Loucy (cell line): Measurements from ENCODE around the gene PLK3.
"Not testable (repeated sequence)": the region's sequence is repeated elsewhere in the genome, so short reads cannot be mapped to it uniquely, and the experiment has no call there.

Experiments
- H2AFZ ChIP-seq: fragments of 200-600 bp; sonication (generic); 2 replicates; pipeline ENCODE4 v1.6.0; 2016; ENCODE audit warnings: antibody characterized with exemption, mild to moderate bottlenecking, low read length, moderate library complexity
- H3F3A ChIP-seq: fragments of 200-600 bp; 2 replicates; pipeline ENCODE4 v1.6.0; 2016; ENCODE audit warnings: antibody characterized with exemption, low read depth, mild to moderate bottlenecking
- H3K27me3 ChIP-seq: fragments of 200-600 bp; sonication (generic); 2 replicates; pipeline ENCODE4 v1.6.1; 2014; ENCODE audit warnings: low read length, mild to moderate bottlenecking; ENCODE audit not compliant: insufficient read depth, poor library complexity, severe bottlenecking
- H3K36me3 ChIP-seq: fragments of 200-600 bp; sonication (generic); 2 replicates; pipeline ENCODE4 v1.6.1; 2016; ENCODE audit warnings: low read length; ENCODE audit not compliant: insufficient read depth
- H3K4me1 ChIP-seq: fragments of 200-600 bp; sonication (generic); 2 replicates; pipeline ENCODE4 v1.5.1; 2014; ENCODE audit warnings: low read length, mild to moderate bottlenecking; ENCODE audit not compliant: insufficient read depth, poor library complexity, severe bottlenecking
- H3K4me2 ChIP-seq: fragments of 200-600 bp; sonication (generic); 2 replicates; pipeline ENCODE4 v1.6.0; 2014; ENCODE audit warnings: antibody characterized with exemption, low read length, low read depth, mild to moderate bottlenecking; ENCODE audit not compliant: poor library complexity, severe bottlenecking
- H3K4me3 ChIP-seq: fragments of 200-600 bp; sonication (generic); 2 replicates; pipeline ENCODE4 v1.5.1; 2014; ENCODE audit warnings: low read length, mild to moderate bottlenecking, mixed read lengths; ENCODE audit not compliant: poor library complexity, severe bottlenecking
- H3K79me2 ChIP-seq: fragments of 200-600 bp; sonication (generic); 2 replicates; pipeline ENCODE4 v1.6.1; 2014; ENCODE audit warnings: low read length; ENCODE audit not compliant: insufficient read depth
- H3K9ac ChIP-seq: fragments of 200-600 bp; sonication (generic); 2 replicates; pipeline ENCODE4 v1.6.0; 2014; ENCODE audit warnings: mild to moderate bottlenecking, low read depth, low read length, moderate library complexity; ENCODE audit not compliant: poor library complexity, severe bottlenecking
- H3K9me2 ChIP-seq: fragments of 200-600 bp; sonication (generic); replicated peaks from 2 replicates; pipeline ENCODE4 v1.6.1; 2016; ENCODE audit warnings: low read depth, low read length, mixed read lengths
- H3K9me3 ChIP-seq: fragments of 200-600 bp; sonication (generic); 2 replicates; pipeline ENCODE4 v1.6.1; 2014; ENCODE audit warnings: mild to moderate bottlenecking, antibody characterized with exemption, low read length, low read depth; ENCODE audit not compliant: insufficient read depth
- H4K20me1 ChIP-seq: fragments of 200-600 bp; sonication (generic); 2 replicates; pipeline ENCODE4 v1.6.0; 2014; ENCODE audit warnings: antibody characterized with exemption, low read length, mild to moderate bottlenecking; ENCODE audit not compliant: insufficient read depth, poor library complexity, severe bottlenecking
- EZH2phosphoT487 ChIP-seq: fragments of 200-600 bp; IDR thresholded peaks from 2 replicates; pipeline ENCODE4 v1.6.1; 2018; ENCODE audit warnings: antibody characterized with exemption, mild to moderate bottlenecking, moderate library complexity, borderline replicate concordance
- TF ChIP-seq, protein P1 (sequence below): fragments of 200-600 bp; sonication (generic); conservative IDR thresholded peaks from 2 replicates; pipeline ENCODE4 v1.5.1; 2014; ENCODE audit warnings: mild to moderate bottlenecking, antibody characterized with exemption, low read length

Gene PLK3

GRCh38 chr1:44822981-44823451 is 22.8 kb downstream of the PLK3 start:
- H3K9ac ChIP-seq, result no peak overlapping the region
- no peaks in the 10 kb centered on the region for H3K36me3 ChIP-seq
- H3F3A ChIP-seq, result 0 out of 2 replicates have a peak, but pooled peaks cover 2% of the 10 kb centered on the region
- no peaks in the 10 kb centered on the region for H3K9me2 ChIP-seq
- H4K20me1 ChIP-seq, result no peaks in the 10 kb centered on the region
- no peak overlapping the region for H3K4me2 ChIP-seq
- no peaks in the 10 kb centered on the region for H3K79me2 ChIP-seq
- TF ChIP-seq, protein P1, sequence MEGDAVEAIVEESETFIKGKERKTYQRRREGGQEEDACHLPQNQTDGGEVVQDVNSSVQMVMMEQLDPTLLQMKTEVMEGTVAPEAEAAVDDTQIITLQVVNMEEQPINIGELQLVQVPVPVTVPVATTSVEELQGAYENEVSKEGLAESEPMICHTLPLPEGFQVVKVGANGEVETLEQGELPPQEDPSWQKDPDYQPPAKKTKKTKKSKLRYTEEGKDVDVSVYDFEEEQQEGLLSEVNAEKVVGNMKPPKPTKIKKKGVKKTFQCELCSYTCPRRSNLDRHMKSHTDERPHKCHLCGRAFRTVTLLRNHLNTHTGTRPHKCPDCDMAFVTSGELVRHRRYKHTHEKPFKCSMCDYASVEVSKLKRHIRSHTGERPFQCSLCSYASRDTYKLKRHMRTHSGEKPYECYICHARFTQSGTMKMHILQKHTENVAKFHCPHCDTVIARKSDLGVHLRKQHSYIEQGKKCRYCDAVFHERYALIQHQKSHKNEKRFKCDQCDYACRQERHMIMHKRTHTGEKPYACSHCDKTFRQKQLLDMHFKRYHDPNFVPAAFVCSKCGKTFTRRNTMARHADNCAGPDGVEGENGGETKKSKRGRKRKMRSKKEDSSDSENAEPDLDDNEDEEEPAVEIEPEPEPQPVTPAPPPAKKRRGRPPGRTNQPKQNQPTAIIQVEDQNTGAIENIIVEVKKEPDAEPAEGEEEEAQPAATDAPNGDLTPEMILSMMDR, result no peak
- TF ChIP-seq EZH2phosphoT487, result no peak
- no peak overlapping the region for H3K4me3 ChIP-seq
- H3K9me3 ChIP-seq, result no peaks in the 10 kb centered on the region
- H3K4me1 ChIP-seq, result peaks cover 5% of the 10 kb centered on the region
- no peaks in the 10 kb centered on the region for H3K27me3 ChIP-seq
- no peak overlapping the region for H2AFZ ChIP-seq

DNA sequence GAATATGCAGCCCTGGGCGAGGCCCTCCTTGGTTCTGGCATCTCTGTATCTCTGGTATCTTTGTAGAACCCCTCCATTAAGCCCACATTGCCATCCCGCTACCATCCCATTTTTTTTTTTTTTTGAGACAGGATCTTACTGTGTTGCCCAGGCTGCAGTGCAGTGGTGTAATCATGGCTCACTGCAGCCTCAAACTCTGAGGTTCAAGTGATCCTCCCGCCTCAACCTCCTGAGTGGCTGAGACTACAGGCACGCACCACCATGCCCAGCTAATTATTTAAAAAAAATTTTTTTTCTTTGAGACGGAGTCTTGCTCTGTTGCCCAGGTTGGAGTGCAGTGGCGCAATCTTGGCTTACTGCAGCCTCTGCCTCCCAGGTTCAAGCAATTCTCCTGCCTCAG is 24.2 kb downstream of the PLK3 start:
- not testable (repeated sequence) for H4K20me1 ChIP-seq, H3K9ac ChIP-seq, H3K36me3 ChIP-seq, H3K9me3 ChIP-seq, H3F3A ChIP-seq, H3K4me1 ChIP-seq, H3K79me2 ChIP-seq, H3K9me2 ChIP-seq, H3K4me3 ChIP-seq, H3K27me3 ChIP-seq, H3K4me2 ChIP-seq, H2AFZ ChIP-seq

- no peaks in the 10 kb centered on the region for H3K9me3 ChIP-seq
- no peak overlapping the region for H2AFZ ChIP-seq
- no peaks in the 10 kb centered on the region for H3K9me2 ChIP-seq
- no peaks in the 10 kb centered on the region for H3K27me3 ChIP-seq
- no peak overlapping the region for H3K4me2 ChIP-seq
- no peak overlapping the region for H3K9ac ChIP-seq
- H3K79me2 ChIP-seq, result no peaks in the 10 kb centered on the region
- H4K20me1 ChIP-seq, result no peaks in the 10 kb centered on the region
- no peak overlapping the region for H3K4me3 ChIP-seq
- no peaks in the 10 kb centered on the region for H3F3A ChIP-seq
- TF ChIP-seq EZH2phosphoT487, result no peak
- TF ChIP-seq, protein P1, result no peak
- no peaks in the 10 kb centered on the region for H3K4me1 ChIP-seq
- no peaks in the 10 kb centered on the region for H3K36me3 ChIP-seq
Observed at GRCh38 chr1:44826375-44827196, 26.4 kb downstream of the PLK3 start.
